Purkinje cell (primary cell): ENCODE measurements around the gene GIMAP7. TPM values are rescaled to one million over a fixed set of nuclear protein-coding genes. Genes with fewer than 3 reads are reported as not detected.

Source experiments
- polyA plus RNA-seq: library from polyadenylated mRNA; unstranded; fragments of >200 nt; fragmentation: Nextera tagmentation; gene quantifications from 2 replicates; pipeline ENCODE4 v1.2.1, GENCODE V29; 2014

The GIMAP7 gene
- 0.25 and 1.0 TPM in 2 replicates for polyA plus RNA-seq

DNA sequence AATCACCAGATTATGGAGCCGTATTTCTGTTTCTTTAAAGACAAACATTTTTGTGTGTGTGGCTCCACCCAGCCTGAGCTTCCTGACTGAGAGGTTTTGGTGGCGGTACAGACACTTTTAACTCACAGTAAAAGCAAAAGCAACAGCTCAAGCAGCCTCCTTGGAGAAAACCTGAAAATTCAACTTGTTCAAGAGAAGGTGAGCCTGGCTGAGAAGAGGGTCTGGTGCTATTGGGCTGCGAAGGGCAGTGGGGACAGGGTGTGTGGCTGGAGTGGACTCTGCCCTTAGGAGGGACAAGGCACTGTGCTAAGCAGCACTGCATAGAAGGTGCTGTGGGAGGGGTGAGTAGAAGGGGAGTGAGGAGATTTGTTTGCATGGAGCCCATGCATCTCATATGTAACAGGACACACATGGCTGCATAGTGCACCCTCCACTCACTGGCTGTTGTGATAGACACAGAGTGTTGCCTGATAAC, at the start of gene GIMAP7:
GIMAP7 (plus strand) TSS at position 125 of the 475 bp plus-strand sequence. CDS start 5,103 bp downstream, outside the sequence.

DNA sequence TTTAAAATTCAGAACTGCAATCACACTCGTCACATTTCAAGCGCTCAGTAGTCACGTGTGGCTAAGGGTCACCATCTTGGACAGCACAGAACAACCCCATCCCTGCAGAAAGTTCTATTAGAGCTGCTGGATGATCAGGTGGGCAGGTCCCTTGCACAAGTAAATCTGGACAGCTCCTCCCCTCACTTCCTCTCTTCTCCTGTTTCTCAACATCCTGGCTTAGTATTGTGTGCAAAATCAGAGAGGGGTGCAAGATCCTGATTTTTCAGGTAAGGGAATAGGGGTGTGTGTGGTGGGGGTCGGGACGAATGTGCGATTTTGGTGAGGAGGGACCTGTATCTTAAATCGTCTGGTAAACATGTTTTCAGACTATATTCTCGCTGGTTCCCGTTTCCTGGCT, 52.5 kb downstream of the GIMAP7 start, which contains the start of gene GIMAP4:
GIMAP4 (plus strand) TSS at position 222 of the 400 bp plus-strand sequence. CDS start 2,512 bp downstream, outside the sequence.

Other genes starting within 250 kb of the GIMAP7 start
- 0.67 and 2.2 TPM in 2 replicates for gene LRRC61, start 191.5 kb upstream of the GIMAP7 start, polyA plus RNA-seq
- gene ACTR3C, start 191.3 kb upstream of the GIMAP7 start, polyA plus RNA-seq: 27.7 and 40.6 TPM in 2 replicates
- gene RARRES2, start 173.2 kb upstream of the GIMAP7 start, polyA plus RNA-seq: 1.3 and 1.9 TPM in 2 replicates
- 7.0 and 15.3 TPM in 2 replicates for gene REPIN1, start 146.1 kb upstream of the GIMAP7 start, polyA plus RNA-seq
- gene ZNF775, start 135.5 kb upstream of the GIMAP7 start, polyA plus RNA-seq: 0.22 and 0.38 TPM in 2 replicates
- 0.38 TPM in 1 of 2 replicates, not detected in the other for gene GIMAP8, start 64.2 kb upstream of the GIMAP7 start, polyA plus RNA-seq
- 0.19 TPM in 1 of 2 replicates, not detected in the other for gene GIMAP4, start 52.5 kb downstream of the GIMAP7 start, polyA plus RNA-seq
- gene GIMAP6, start 117.5 kb downstream of the GIMAP7 start, polyA plus RNA-seq: not detected in 2 replicates
- gene GIMAP2, start 170.8 kb downstream of the GIMAP7 start, polyA plus RNA-seq: 0.50 and 1.0 TPM in 2 replicates
- not detected in 2 replicates for gene GIMAP1, start 201.7 kb downstream of the GIMAP7 start, polyA plus RNA-seq
- gene GIMAP5, start 222.5 kb downstream of the GIMAP7 start, polyA plus RNA-seq: 1.3 TPM in 1 of 2 replicates, not detected in the other